Skin of body (tissue), 2 donors: ENCODE measurements around the gene RASGRP3. TPM values are rescaled to one million over a fixed set of nuclear protein-coding genes. Genes with fewer than 3 reads are reported as not detected.
A peak's percentile ranks its signal among the peaks of the same experiment; 100 is the strongest.
"Not testable (repeated sequence)": the region's sequence is repeated elsewhere in the genome, so short reads cannot be mapped to it uniquely, and the experiment has no call there.

Experiments
- DNase-seq: peaks from one replicate; lab custom pipeline; 2025; lab: John Stamatoyannopoulos, UW
- total RNA-seq: library from RNA; depleted of rRNA; stranded (reverse); fragments of >200 nt; gene quantifications from one replicate; pipeline ENCODE4 v1.2.3, GENCODE V29; 2014

Gene RASGRP3
- 22.2 TPM for total RNA-seq

GRCh38 chr2:33476131-33476792 lies at the start of gene RASGRP3:
TSS of gene RASGRP3 (plus strand) at chr2:33476649. CDS start at chr2:33515137, 38,488 bp downstream.
- peak; percentile 88 for DNase-seq

- no peak for DNase-seq
Observed at GRCh38 chr2:33426666-33427231, 49.7 kb upstream of the RASGRP3 start.

GRCh38 chr2:33430077-33430476 lies 46.4 kb upstream of the RASGRP3 start:
- no peak for DNase-seq

GRCh38 chr2:33430856-33431255 lies 45.6 kb upstream of the RASGRP3 start:
- DNase-seq: no peak

- no peak for DNase-seq
Observed at GRCh38 chr2:33432871-33433270, 43.6 kb upstream of the RASGRP3 start.

GRCh38 chr2:33433279-33434235 lies 42.9 kb upstream of the RASGRP3 start:
- DNase-seq: no peak

GRCh38 chr2:33435518-33435917 lies 40.9 kb upstream of the RASGRP3 start:
- no peak for DNase-seq

GRCh38 chr2:33436083-33436482 lies 40.4 kb upstream of the RASGRP3 start:
- DNase-seq: no peak

GRCh38 chr2:33437297-33437696 lies 39.2 kb upstream of the RASGRP3 start:
- DNase-seq: peak; percentile 82

- peak; percentile 80 for DNase-seq
Observed at GRCh38 chr2:33437815-33438214, 38.6 kb upstream of the RASGRP3 start.

GRCh38 chr2:33441235-33441810 lies 35.1 kb upstream of the RASGRP3 start:
- peak; percentile 71 for DNase-seq

- DNase-seq: not testable (repeated sequence)
Observed at GRCh38 chr2:33442052-33442451, 34.4 kb upstream of the RASGRP3 start.

- peak; percentile 88 for DNase-seq
Observed at GRCh38 chr2:33442528-33443079, 33.8 kb upstream of the RASGRP3 start.

- no peak for DNase-seq
Observed at GRCh38 chr2:33443274-33443829, 33.1 kb upstream of the RASGRP3 start.

GRCh38 chr2:33444967-33445366 lies 31.5 kb upstream of the RASGRP3 start:
- DNase-seq: peak; percentile 18

GRCh38 chr2:33448220-33448899 lies 28.1 kb upstream of the RASGRP3 start:
- DNase-seq: no peak

- DNase-seq: no peak
Observed at GRCh38 chr2:33451214-33451613, 25.2 kb upstream of the RASGRP3 start.

GRCh38 chr2:33451825-33452224 lies 24.6 kb upstream of the RASGRP3 start:
- DNase-seq: no peak

GRCh38 chr2:33452545-33452944 lies 23.9 kb upstream of the RASGRP3 start:
- DNase-seq: no peak

- DNase-seq: no peak
Observed at GRCh38 chr2:33453905-33454479, 22.5 kb upstream of the RASGRP3 start.
